HCT116 (cell line): ENCODE results near the gene IL10RB. TPM values are rescaled to one million over a fixed set of nuclear protein-coding genes. Genes with fewer than 3 reads are reported as not detected.

Experiments used
- ATAC-seq: fragments of 200-7000 bp; cut with Tn5 transposase; 2 replicates; pipeline ENCODE4 v1.9.1; 2020; ENCODE audit warnings: mild to moderate bottlenecking, moderate library complexity
- BruUV-seq: library from RNA; stranded (reverse); fragments of 400-500 nt; replicated peaks from 2 replicates; lab custom pipeline; 2021; lab: Mats Ljungman, UMichigan
- CTCF ChIA-PET: fragments of 300-600 bp; sonication (Branson Sonifier 250); formaldehyde crosslinking; loops from one replicate; lab custom pipeline; 2021; ENCODE audit warnings: antibody characterized with exemption; lab: Charles Lee
- POLR2A ChIA-PET: fragments of 300-600, 350-600 bp; sonication (Branson Sonifier 250); formaldehyde crosslinking; loops from one replicate; lab custom pipeline; 2021; ENCODE audit warnings: antibody characterized with exemption; lab: Charles Lee
- RAD21 ChIA-PET, 2 experiments: fragments of 300-600 bp; sonication (Branson Sonifier 250); formaldehyde crosslinking; loops; one replicate each; lab custom pipeline; 2023; ENCODE audit warnings: low total read pairs in 2 of 2; ENCODE audit not compliant: uncharacterized antibody in 2 of 2, unreplicated experiment in 2 of 2, low non-redundant PET in 1 of 2; lab: Charles Lee
- DNase-seq: peaks from one replicate; pipeline ENCODE4 v3.0.0-alpha.2; 2010; ENCODE audit warnings: low read depth, low spot score
- H2AFZ ChIP-seq: fragments of 200-600 bp; shearing (Covaris generic), sonication (generic); 2 replicates; pipeline ENCODE4 v1.6.1; 2017; ENCODE audit warnings: low read depth, mixed run types, mixed read lengths, antibody characterized with exemption, low read length; ENCODE audit not compliant: poor library complexity, severe bottlenecking
- H3K27ac ChIP-seq: 2 replicates; pipeline ENCODE4 v1.5.1; 2012; ENCODE audit warnings: low read depth, low read length
- H3K27me3 ChIP-seq: fragments of 200-600 bp; sonication (generic); 2 replicates; pipeline ENCODE4 v1.6.1; 2016; ENCODE audit warnings: mixed run types, low read length, mixed read lengths; ENCODE audit not compliant: insufficient read depth
- H3K36me3 ChIP-seq, 2 experiments: fragments of 200-500 bp in 1 of 2; fragments of 200-600 bp in 1 of 2; sonication (Bioruptor generic) in 1 of 2; sonication (generic) in 1 of 2; 2 replicates each; pipeline versions ENCODE4 v1.5.1 to v1.6.1; 2014 to 2016; ENCODE audit warnings: low read length in 2 of 2, inconsistent platforms in 1 of 2, mixed read lengths in 1 of 2, mixed run types in 1 of 2; ENCODE audit not compliant: insufficient read depth in 2 of 2, control insufficient read depth in 1 of 2
- H3K4me1 ChIP-seq, 2 experiments: fragments of 200-600 bp in 1 of 2; sonication (generic) in 1 of 2; 2 replicates each; pipeline versions ENCODE4 v1.5.1 to v1.6.1; 2012 to 2017; ENCODE audit warnings: low read length in 2 of 2, inconsistent platforms in 1 of 2, mild to moderate bottlenecking in 1 of 2, mixed read lengths in 1 of 2, mixed run types in 1 of 2, moderate library complexity in 1 of 2; ENCODE audit not compliant: insufficient read depth in 2 of 2, control insufficient read depth in 1 of 2
- H3K4me2 ChIP-seq: fragments of 200-600 bp; sonication (generic); 2 replicates; pipeline ENCODE4 v1.6.1; 2017; ENCODE audit warnings: mixed run types, low read length, mixed read lengths
- H3K4me3 ChIP-seq, 2 experiments: fragments of 200-600 bp in 1 of 2; sonication (generic) in 1 of 2; replicated peaks in 1 of 2; 2 replicates each; pipeline ENCODE4 v1.5.1; 2011 to 2016; ENCODE audit warnings: low read length in 2 of 2, control low read depth in 1 of 2, low read depth in 1 of 2, mild to moderate bottlenecking in 1 of 2, mixed read lengths in 1 of 2, mixed run types in 1 of 2
- H3K79me2 ChIP-seq: fragments of 200-600 bp; sonication (generic); 2 replicates; pipeline ENCODE4 v1.6.1; 2017; ENCODE audit warnings: mild to moderate bottlenecking, mixed run types, low read length, moderate library complexity, mixed read lengths; ENCODE audit not compliant: insufficient read depth
- H3K9ac ChIP-seq: fragments of 200-600 bp; sonication (generic); 2 replicates; pipeline ENCODE4 v1.6.1; 2016; ENCODE audit warnings: low read length, mixed read lengths
- H3K9me2 ChIP-seq: fragments of 200-600 bp; sonication (generic), shearing (Covaris generic); 2 replicates; pipeline ENCODE4 v1.6.1; 2017; ENCODE audit warnings: mixed run types, mild to moderate bottlenecking, moderate library complexity; ENCODE audit not compliant: insufficient read depth
- H3K9me3 ChIP-seq, 2 experiments: fragments of 200-500 bp in 1 of 2; fragments of 200-600 bp in 1 of 2; sonication (Bioruptor generic) in 1 of 2; sonication (generic) in 1 of 2; 2 replicates each; pipeline ENCODE4 v1.6.1; 2014 to 2017; ENCODE audit warnings: low read length in 2 of 2, mixed read lengths in 2 of 2, inconsistent platforms in 1 of 2, low read depth in 1 of 2, mild to moderate bottlenecking in 1 of 2, mixed run types in 1 of 2, moderate library complexity in 1 of 2; ENCODE audit not compliant: control insufficient read depth in 1 of 2, insufficient read depth in 1 of 2
- H4K20me1 ChIP-seq: fragments of 200-600 bp; sonication (generic), shearing (Covaris generic); 2 replicates; pipeline ENCODE4 v1.6.1; 2017; ENCODE audit warnings: mixed run types, mild to moderate bottlenecking, moderate library complexity; ENCODE audit not compliant: insufficient read depth
- ATF3 ChIP-seq: IDR thresholded peaks from 2 replicates; pipeline ENCODE4 v1.6.1; 2012
- CBX3 ChIP-seq: IDR thresholded peaks from 2 replicates; pipeline ENCODE4 v1.6.1; 2012; ENCODE audit warnings: low read depth
- CEBPB ChIP-seq: IDR thresholded peaks from 2 replicates; pipeline ENCODE4 v1.6.1; 2012; ENCODE audit warnings: low read depth
- ELF1 ChIP-seq: IDR thresholded peaks from 2 replicates; pipeline ENCODE4 v1.6.1; 2012; ENCODE audit warnings: low read depth, borderline replicate concordance
- EZH2phosphoT487 ChIP-seq: fragments of 200-600 bp; IDR thresholded peaks from 2 replicates; pipeline ENCODE4 v1.6.1; 2018; ENCODE audit warnings: antibody characterized with exemption, borderline replicate concordance
- FOSL1 ChIP-seq: IDR thresholded peaks from 2 replicates; pipeline ENCODE4 v1.6.1; 2012; ENCODE audit warnings: low read depth
- JUND ChIP-seq: IDR thresholded peaks from 2 replicates; pipeline ENCODE4 v1.6.1; 2012
- POLR2AphosphoS5 ChIP-seq: IDR thresholded peaks from 2 replicates; pipeline ENCODE4 v1.6.1; 2011; ENCODE audit warnings: mild to moderate bottlenecking, low read depth, low read length, moderate library complexity
- RAD21 ChIP-seq: IDR thresholded peaks from 2 replicates; pipeline ENCODE4 v1.6.1; 2012; ENCODE audit warnings: low read depth, mild to moderate bottlenecking
- REST ChIP-seq: IDR thresholded peaks from 2 replicates; pipeline ENCODE4 v1.6.1; 2012; ENCODE audit warnings: low read depth
- SIN3A ChIP-seq: IDR thresholded peaks from 2 replicates; pipeline ENCODE4 v1.6.1; 2012; ENCODE audit warnings: low read depth
- SP1 ChIP-seq: IDR thresholded peaks from 2 replicates; pipeline ENCODE4 v1.6.1; 2012; ENCODE audit warnings: low read depth
- SRF ChIP-seq: IDR thresholded peaks from 2 replicates; pipeline ENCODE4 v1.6.1; 2012; ENCODE audit warnings: low read depth
- YY1 ChIP-seq: IDR thresholded peaks from 2 replicates; pipeline ENCODE4 v1.6.1; 2011; ENCODE audit warnings: low read length, low read depth, moderate library complexity, mild to moderate bottlenecking; ENCODE audit not compliant: insufficient replicate concordance; ENCODE audit errors: extremely low read depth
- ZNF274 ChIP-seq: fragments of 200-500 bp; sonication (Bioruptor generic); IDR thresholded peaks from 2 replicates; pipeline ENCODE4 v1.6.1; 2014; ENCODE audit warnings: mild to moderate bottlenecking, low read depth, low read length, inconsistent platforms
- intact Hi-C: fragments of 100-400 bp; cut with micrococcal nuclease; formaldehyde crosslinking; loops from 2 replicates; pipeline ENCODE4 v1.10.0; 2022
- total RNA-seq: library from RNA; stranded (reverse); gene quantifications from one replicate; pipeline ENCODE4 v1.2.1, GENCODE V29; 2021; ENCODE audit not compliant: unreplicated experiment
- TF ChIP-seq, protein P1 (sequence below): IDR thresholded peaks from 2 replicates; pipeline ENCODE4 v1.6.1; 2011; ENCODE audit warnings: mild to moderate bottlenecking, low read length, moderate library complexity; ENCODE audit not compliant: insufficient replicate concordance; ENCODE audit errors: extremely low read depth
- TF ChIP-seq, protein P2 (sequence below), 3 experiments: fragments of 200-600 bp in 1 of 3; sonication (generic) in 1 of 3; IDR thresholded peaks in 2 of 3; conservative IDR thresholded peaks in 1 of 3; 2 replicates each; pipeline ENCODE4 v1.5.1; 2012 to 2017; ENCODE audit warnings: low read depth in 2 of 3, low read length in 2 of 3, antibody characterized with exemption in 1 of 3, borderline replicate concordance in 1 of 3, control low read depth in 1 of 3, mild to moderate bottlenecking in 1 of 3, mixed read lengths in 1 of 3, mixed run types in 1 of 3, moderate library complexity in 1 of 3; ENCODE audit not compliant: insufficient read depth in 1 of 3

Gene IL10RB
- total RNA-seq, 1 experiment from 2014 or later: 13.7 TPM

DNA sequence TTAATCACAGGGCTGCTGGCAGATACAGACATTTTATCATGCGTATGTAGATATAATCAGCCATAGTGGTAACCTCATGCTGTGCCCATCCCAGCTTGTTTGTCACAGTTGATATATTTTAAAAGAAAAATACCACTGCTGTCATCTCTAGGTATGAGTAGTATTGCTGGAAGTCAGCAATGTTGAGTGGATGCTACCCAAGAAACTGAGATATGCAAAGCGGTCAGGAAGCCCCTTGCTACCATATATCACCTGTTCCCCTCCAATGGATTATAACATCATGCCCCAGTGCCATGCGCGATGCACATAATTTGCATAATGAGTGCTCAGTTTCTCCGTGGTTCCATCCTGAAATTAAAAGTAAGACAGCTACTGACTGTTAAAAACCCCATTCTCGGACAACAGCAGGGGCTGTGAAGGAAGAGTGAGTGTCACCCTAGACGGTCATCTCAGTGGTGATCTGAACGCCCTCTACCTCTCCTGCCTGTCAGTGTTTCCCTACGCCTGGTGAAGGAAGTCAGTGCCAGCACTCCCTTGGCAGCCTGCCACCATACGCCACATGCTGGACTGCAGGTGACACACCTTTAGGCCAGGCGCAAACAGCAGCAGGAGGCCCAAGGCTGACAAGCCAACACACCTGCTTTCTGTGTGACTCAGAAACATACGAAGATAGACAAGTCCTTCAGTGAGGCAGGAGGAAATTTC lies 2.7 kb downstream of the IL10RB start (continued):
- TF ChIP-seq YY1 (no peak), SIN3A (peak; percentile 94), RAD21 (peak; percentile 28; the same call in 1 of the 2 replicates), JUND (peak; percentile 60)

DNA sequence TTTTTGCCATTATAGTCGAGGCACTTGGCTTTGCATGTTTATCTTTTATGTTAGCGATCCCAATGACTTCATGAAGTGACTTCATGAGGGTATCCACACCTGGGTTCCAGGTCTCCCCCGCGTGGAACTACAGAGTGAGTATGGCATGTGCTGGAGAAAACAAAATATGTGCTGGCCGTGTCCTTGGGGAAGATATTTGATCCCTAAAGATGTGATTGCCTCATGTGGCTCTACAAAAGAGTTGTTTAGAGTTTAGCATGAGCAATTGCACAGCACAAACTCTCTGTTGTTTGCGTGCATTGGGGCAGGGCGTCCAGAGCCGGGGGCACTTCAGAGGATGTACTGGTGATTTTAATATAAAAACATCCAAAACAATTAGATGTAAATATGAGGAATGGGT lies 4.8 kb downstream of the IL10RB start:
- no peak for TF ChIP-seq EZH2phosphoT487
- TF ChIP-seq POLR2AphosphoS5: no peak
- TF ChIP-seq ZNF274: no peak
- no peak for TF ChIP-seq CEBPB
- no peak for TF ChIP-seq SIN3A
- TF ChIP-seq ELF1: no peak
- TF ChIP-seq FOSL1: no peak
- TF ChIP-seq JUND: no peak
- no peak for TF ChIP-seq SRF
- TF ChIP-seq REST: no peak
- TF ChIP-seq, protein P1, sequence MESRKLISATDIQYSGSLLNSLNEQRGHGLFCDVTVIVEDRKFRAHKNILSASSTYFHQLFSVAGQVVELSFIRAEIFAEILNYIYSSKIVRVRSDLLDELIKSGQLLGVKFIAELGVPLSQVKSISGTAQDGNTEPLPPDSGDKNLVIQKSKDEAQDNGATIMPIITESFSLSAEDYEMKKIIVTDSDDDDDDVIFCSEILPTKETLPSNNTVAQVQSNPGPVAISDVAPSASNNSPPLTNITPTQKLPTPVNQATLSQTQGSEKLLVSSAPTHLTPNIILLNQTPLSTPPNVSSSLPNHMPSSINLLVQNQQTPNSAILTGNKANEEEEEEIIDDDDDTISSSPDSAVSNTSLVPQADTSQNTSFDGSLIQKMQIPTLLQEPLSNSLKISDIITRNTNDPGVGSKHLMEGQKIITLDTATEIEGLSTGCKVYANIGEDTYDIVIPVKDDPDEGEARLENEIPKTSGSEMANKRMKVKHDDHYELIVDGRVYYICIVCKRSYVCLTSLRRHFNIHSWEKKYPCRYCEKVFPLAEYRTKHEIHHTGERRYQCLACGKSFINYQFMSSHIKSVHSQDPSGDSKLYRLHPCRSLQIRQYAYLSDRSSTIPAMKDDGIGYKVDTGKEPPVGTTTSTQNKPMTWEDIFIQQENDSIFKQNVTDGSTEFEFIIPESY: no peak
- no peak for TF ChIP-seq ATF3
- TF ChIP-seq, protein P2, sequence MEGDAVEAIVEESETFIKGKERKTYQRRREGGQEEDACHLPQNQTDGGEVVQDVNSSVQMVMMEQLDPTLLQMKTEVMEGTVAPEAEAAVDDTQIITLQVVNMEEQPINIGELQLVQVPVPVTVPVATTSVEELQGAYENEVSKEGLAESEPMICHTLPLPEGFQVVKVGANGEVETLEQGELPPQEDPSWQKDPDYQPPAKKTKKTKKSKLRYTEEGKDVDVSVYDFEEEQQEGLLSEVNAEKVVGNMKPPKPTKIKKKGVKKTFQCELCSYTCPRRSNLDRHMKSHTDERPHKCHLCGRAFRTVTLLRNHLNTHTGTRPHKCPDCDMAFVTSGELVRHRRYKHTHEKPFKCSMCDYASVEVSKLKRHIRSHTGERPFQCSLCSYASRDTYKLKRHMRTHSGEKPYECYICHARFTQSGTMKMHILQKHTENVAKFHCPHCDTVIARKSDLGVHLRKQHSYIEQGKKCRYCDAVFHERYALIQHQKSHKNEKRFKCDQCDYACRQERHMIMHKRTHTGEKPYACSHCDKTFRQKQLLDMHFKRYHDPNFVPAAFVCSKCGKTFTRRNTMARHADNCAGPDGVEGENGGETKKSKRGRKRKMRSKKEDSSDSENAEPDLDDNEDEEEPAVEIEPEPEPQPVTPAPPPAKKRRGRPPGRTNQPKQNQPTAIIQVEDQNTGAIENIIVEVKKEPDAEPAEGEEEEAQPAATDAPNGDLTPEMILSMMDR (IDR thresholded peaks at IDR 0.05 in 2 of 3, conservative IDR thresholded peaks at IDR 0.05 in 1 of 3; ENCODE audit: borderline replicate concordance in 1 of 3, insufficient read depth in 1 of 3, low read depth in 2 of 3, low read length in 2 of 3): no peak
- no peak for TF ChIP-seq CBX3
- TF ChIP-seq SP1: no peak
- TF ChIP-seq, all 23 proteins: peak for 0
- no peaks in the 10 kb centered on the region for H3K9me3 ChIP-seq
- H3K9me2 ChIP-seq: no peaks in the 10 kb centered on the region
- RAD21 ChIA-PET: no interaction called here
- H3K4me1 ChIP-seq: peaks cover 12 to 28% of the 10 kb centered on the region in 2 experiments
- H3K27me3 ChIP-seq: no peaks in the 10 kb centered on the region
- H3K9ac ChIP-seq: no peak overlapping the region
- no peak for ATAC-seq
- intact Hi-C loops: no loop called here
- no peak overlapping the region for H3K27ac ChIP-seq
- H3K4me3 ChIP-seq: no peak overlapping the region
- H2AFZ ChIP-seq: no peak overlapping the region
- H3K36me3 ChIP-seq: no peaks in the 10 kb centered on the region
- POLR2A ChIA-PET: no interaction called here
- H4K20me1 ChIP-seq: no peaks in the 10 kb centered on the region
- no peaks in the 10 kb centered on the region for H3K79me2 ChIP-seq
- no peak overlapping the region for H3K4me2 ChIP-seq
- no peak for DNase-seq
- no TSS peak for BruUV-seq
- CTCF ChIA-PET: no interaction called here
